Measurements from ENCODE around the gene USH2A.

DNA sequence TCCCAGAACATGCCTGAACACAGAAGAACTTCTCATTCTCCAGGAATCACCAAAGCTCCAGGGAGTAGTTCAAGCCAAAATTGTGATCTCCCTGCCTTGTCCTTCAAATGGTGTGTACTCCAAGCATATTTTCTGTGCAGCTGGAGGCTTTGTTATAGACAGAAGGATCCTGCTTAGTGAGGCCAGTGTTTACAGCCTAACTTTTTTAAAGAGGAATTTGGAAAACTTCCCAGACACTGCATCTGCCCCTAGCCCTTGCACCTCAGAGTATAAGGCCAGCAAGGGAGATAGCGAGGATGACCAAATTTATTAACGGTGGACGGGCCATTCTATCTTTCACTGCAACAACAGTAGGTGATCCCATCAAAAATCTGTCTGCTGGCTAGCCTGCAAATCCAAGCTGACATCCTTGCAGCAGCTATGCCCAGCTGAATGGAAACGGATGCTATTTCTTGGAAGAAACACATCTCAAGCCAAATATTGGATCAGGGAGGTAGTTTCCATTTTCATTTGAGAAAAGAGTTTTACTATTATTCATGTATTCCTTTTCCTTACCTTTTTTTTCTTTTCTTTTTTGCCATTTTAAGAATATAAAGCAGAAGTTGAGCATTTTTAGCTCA is 249.8 kb downstream of the USH2A start:
- TF ChIP-seq POLR2A (IDR thresholded peaks at IDR 0.05): no peak
- TF ChIP-seq, protein P1, sequence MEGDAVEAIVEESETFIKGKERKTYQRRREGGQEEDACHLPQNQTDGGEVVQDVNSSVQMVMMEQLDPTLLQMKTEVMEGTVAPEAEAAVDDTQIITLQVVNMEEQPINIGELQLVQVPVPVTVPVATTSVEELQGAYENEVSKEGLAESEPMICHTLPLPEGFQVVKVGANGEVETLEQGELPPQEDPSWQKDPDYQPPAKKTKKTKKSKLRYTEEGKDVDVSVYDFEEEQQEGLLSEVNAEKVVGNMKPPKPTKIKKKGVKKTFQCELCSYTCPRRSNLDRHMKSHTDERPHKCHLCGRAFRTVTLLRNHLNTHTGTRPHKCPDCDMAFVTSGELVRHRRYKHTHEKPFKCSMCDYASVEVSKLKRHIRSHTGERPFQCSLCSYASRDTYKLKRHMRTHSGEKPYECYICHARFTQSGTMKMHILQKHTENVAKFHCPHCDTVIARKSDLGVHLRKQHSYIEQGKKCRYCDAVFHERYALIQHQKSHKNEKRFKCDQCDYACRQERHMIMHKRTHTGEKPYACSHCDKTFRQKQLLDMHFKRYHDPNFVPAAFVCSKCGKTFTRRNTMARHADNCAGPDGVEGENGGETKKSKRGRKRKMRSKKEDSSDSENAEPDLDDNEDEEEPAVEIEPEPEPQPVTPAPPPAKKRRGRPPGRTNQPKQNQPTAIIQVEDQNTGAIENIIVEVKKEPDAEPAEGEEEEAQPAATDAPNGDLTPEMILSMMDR (IDR thresholded peaks at IDR 0.05): no peak
